Mucosa of stomach (tissue), 1 donor: ENCODE measurements around the gene PRKAR1B.
"Not testable (repeated sequence)": the region's sequence is repeated elsewhere in the genome, so short reads cannot be mapped to it uniquely, and the experiment has no call there.

ENCODE experiments used
- H3K27me3 ChIP-seq: one replicate; pipeline ENCODE4 v1.7.0; 2013; ENCODE audit warnings: mild to moderate bottlenecking, low read length; ENCODE audit not compliant: control insufficient read depth, insufficient read depth
- H3K36me3 ChIP-seq: one replicate; pipeline ENCODE4 v1.7.0; 2013; ENCODE audit warnings: low read length; ENCODE audit not compliant: control insufficient read depth, insufficient read depth
- H3K4me1 ChIP-seq: one replicate; pipeline ENCODE4 v1.7.0; 2013; ENCODE audit warnings: mild to moderate bottlenecking, low read length; ENCODE audit not compliant: control insufficient read depth, insufficient read depth
- H3K4me3 ChIP-seq: one replicate; pipeline ENCODE4 v1.7.0; 2013; ENCODE audit warnings: low read length
- H3K9ac ChIP-seq: one replicate; pipeline ENCODE4 v1.7.0; 2013; ENCODE audit warnings: mild to moderate bottlenecking, low read length, moderate library complexity
- H3K9me3 ChIP-seq: one replicate; pipeline ENCODE4 v1.7.0; 2013; ENCODE audit warnings: mild to moderate bottlenecking, low read length, moderate library complexity; ENCODE audit not compliant: control insufficient read depth
- donor health status: Pancreatic carcinoma.

Gene PRKAR1B

DNA sequence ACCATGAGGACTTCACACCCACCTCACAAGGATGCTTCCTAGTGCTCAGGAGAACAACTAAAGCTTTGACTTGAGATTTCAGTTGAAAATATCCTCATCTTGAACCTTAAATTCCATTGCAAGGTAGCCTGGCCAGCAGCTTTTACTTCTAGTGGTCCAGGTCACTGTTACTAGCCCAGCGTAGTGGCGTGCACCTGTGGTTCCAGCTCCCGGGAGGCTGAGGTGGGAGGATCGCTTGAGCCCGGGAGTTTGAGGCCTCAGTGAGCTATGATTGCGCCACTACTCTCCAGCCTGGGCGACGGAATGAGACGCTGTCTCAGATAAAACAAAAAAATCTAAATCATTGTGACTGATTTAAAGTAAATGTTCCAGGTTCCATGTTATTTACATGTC lies 28.3 kb upstream of the PRKAR1B start:
- Histone ChIP-seq H3K27me3 (no peaks in the 10 kb centered on the region), H3K9me3 (no peaks in the 10 kb centered on the region), H3K4me3 (no peak overlapping the region), H3K36me3 (peaks cover 17% of the 10 kb centered on the region), H3K9ac (no peak overlapping the region), H3K4me1 (peaks cover under 1% of the 10 kb centered on the region)

DNA sequence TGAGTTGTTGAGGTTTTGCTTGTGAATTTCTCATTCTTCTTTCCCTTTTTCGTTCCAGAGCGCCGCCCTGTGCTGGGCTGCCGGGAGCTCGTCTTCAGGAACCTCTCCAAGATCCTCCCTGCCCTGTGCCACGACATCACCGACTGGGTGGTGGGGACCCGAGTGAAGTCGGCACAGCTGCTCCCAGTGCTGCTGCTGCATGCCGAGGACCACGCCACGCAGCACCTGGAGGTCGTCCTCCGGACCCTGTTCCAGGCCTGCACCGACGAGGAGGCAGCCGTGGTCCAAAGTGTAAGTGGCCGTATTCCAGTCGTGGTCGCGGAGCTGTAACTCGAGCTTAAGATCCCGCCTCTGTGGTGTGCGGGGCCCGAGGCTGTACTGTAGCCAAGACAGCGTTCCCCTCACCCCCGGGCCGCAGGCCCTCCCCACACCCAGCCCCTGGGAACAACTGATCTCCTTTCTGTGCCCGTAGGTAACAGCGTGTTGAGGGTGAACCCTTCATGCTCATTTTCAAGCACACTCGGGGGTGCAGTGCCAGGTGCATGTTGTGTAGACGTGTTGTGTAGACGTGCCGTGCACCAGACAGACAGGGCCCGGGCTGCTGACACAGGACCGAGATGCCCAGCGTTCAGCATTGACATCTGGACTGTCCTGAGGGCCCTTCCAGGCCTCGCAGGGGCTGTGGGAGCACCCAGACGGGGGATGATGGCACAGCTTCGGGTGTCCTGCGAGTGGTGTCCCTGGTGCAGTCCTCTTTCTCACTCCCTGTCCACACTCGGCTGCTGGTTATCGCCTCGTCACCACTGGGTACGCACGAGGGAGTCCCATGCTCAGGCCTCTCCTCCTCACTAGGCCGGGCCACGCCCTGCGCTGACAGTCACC lies 27.7 kb upstream of the PRKAR1B start:
- Histone ChIP-seq H3K9me3 (no peaks in the 10 kb centered on the region), H3K9ac (no peak overlapping the region), H3K36me3 (peaks cover 17% of the 10 kb centered on the region), H3K4me3 (no peak overlapping the region), H3K4me1 (no peaks in the 10 kb centered on the region), H3K27me3 (no peaks in the 10 kb centered on the region)

DNA sequence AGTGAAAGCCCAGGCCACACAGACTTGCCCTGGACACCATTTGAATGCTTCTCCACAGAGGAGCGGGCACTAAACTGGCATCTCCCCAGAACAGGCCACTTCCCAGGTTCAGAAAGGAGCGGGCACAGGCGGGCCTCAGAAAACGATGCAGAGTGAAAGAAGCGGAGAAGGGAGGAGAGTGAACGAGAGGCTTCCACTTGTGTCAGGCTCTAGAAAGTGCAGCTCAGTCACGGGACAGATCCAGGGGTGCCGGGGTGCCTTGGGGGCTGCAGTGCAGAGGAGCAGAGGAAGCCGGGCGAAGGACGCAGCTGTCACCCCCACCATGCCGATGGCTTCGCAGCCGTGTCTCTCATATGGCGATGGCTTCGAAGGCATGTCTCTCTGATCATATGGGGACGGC lies 26.1 kb upstream of the PRKAR1B start:
- Histone ChIP-seq H3K9ac (no peak overlapping the region), H3K36me3 (peaks cover 17% of the 10 kb centered on the region), H3K4me1 (peaks cover 4% of the 10 kb centered on the region), H3K27me3 (no peaks in the 10 kb centered on the region), H3K9me3 (no peaks in the 10 kb centered on the region), H3K4me3 (no peak overlapping the region)

DNA sequence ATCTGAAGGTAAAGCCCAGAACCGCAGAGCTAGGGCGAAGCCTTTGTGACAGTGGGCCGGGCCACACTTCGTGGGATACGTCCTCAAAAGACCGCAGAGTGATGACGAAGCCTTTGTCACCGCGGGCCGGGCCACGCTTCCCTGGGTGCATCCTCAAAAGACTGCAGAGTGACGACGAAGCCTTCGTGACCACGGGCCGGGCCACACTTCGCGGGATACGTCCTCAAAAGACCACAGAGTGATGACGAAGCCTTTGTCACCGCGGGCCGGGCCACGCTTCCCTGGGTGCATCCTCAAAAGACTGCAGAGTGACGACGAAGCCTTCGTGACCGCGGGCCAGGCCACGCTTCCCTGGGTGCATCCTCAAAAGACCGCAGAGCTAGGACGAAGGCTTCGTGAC lies 25.2 kb upstream of the PRKAR1B start:
- not testable (repeated sequence) for H3K4me1 ChIP-seq, H3K4me3 ChIP-seq, H3K9me3 ChIP-seq, H3K9ac ChIP-seq, H3K27me3 ChIP-seq
- H3K36me3 ChIP-seq, result peaks cover 17% of the 10 kb centered on the region

DNA sequence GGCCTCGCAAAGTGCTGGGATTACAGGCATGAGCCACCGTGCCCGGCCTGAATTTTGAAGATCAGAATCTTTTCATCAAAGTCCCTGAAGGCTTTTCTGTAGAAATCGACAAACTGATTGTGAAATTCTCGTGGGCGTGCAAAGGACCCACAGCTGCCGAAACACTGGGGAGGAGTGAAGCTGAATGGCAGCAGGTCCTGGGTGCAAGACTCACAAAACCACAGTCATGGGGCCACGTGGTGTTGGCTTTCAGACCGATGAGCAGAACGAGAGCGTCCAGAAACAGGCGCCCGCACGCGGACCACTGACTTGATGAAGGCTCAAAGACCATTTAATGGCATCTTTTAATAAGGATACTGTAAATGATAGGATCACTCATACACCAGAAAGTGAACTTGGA lies 24.7 kb upstream of the PRKAR1B start:
- Histone ChIP-seq H3K9me3 (no peaks in the 10 kb centered on the region), H3K27me3 (no peaks in the 10 kb centered on the region), H3K4me3 (no peak overlapping the region), H3K4me1 (peaks cover 4% of the 10 kb centered on the region), H3K9ac (no peak overlapping the region), H3K36me3 (peaks cover 17% of the 10 kb centered on the region)

DNA sequence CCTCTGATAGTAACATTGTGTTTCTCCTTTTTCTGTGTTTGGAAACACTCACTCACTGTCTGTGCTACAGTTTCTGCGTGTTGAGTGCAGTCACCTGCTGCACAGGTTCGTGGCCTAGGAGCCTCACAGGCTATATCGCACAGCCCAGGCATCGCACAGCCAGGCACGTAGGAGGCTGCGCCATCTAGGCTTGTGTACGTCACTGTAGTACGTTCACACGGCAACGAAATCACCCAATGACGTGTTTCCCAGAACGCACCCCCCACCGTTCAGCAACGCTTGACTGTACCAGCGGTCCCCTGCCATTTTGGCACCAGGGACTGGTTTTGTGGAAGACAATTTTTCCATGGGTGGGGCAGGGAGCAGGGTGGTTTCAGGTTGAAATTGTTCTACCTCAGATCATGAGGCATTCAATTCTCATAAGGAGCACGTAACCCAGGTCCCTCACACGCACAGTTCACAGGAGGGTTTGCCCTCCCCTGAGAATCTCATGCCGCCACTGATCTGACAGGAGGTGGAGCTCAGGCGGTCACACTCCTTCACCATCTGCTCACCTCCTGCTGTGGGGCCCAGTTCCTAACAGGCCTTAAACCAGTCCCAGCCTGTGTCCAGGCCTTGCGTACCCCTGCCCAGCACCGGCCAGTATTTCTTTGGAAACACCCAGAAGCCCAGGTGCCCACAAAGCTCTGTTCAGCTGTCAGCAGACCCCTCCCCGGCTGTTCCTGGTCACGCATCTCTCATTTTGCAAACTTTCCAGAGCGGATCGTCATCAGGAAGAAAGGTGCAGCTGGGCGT lies 23.2 kb upstream of the PRKAR1B start:
- no peak overlapping the region for H3K4me3 ChIP-seq
- no peaks in the 10 kb centered on the region for H3K9me3 ChIP-seq
- no peaks in the 10 kb centered on the region for H3K27me3 ChIP-seq
- peaks cover 15% of the 10 kb centered on the region for H3K36me3 ChIP-seq
- H3K4me1 ChIP-seq, result peaks cover 4% of the 10 kb centered on the region
- no peak overlapping the region for H3K9ac ChIP-seq

DNA sequence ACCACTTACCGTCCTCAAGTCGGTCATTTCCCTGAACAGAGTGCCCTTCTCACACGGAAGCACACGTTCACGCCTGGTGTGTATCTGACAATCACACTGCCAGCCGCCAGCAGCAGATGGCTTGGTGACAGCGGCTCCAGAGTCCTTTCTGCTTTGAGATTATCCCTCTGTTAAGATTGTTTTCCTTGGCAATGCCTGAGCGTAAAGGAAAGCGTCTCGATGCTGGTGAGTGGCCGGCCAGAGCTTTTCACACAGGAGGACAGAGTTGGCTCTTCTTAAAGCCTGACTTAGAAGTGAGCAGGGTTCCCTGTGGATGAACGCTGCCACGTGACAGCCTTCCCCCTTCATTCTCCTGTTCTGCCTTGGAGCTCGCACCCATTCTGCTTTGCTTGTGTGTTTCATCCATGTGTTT lies 22.1 kb upstream of the PRKAR1B start:
- Histone ChIP-seq H3K27me3 (no peaks in the 10 kb centered on the region), H3K36me3 (peaks cover 6% of the 10 kb centered on the region), H3K9ac (no peak overlapping the region), H3K9me3 (no peaks in the 10 kb centered on the region), H3K4me1 (peaks cover 4% of the 10 kb centered on the region), H3K4me3 (no peak overlapping the region)

DNA sequence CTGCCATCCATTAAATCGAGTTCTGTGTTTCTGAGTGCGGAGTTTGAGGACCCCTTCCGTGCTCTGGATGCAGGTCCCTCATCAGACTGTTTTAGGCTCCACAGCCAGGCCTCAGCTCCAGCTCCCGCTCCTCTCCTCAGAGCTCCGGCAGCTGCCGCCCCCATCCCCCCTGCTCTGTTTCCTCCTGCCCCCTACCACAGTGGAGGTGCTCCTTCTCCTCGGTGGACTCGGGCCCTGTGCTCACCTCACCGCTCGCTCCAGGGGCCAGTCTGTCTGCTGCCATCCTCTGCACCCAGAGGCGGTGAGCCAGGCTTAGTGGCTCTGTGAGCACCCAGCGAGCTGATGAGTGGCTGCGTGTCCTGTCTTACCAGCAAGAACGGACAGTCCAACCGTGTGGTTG lies 21.4 kb upstream of the PRKAR1B start:
- no peak overlapping the region for H3K9ac ChIP-seq
- H3K36me3 ChIP-seq, result peaks cover 6% of the 10 kb centered on the region
- H3K9me3 ChIP-seq, result no peaks in the 10 kb centered on the region
- no peaks in the 10 kb centered on the region for H3K27me3 ChIP-seq
- H3K4me1 ChIP-seq, result peaks cover 4% of the 10 kb centered on the region
- no peak overlapping the region for H3K4me3 ChIP-seq

DNA sequence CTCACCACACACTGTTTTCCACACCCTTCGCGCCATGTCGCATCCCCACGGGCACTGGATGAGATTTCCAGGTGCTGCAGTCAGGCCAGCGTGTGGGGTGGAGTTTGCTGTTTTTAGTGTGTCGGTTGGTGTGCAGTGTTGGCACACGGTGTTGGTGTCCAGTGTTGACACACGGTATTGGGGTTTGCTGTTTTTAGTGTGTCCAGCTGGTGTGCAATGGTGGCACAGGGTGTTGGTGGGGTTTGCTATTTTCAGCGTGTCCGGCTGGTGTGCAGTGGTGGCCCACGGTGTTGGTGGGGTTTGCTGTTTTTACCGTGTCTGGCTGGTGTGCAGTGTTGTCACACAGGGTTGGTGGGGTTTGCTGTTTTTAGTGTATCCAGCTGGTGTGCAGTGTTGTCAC lies 20.1 kb upstream of the PRKAR1B start:
- Histone ChIP-seq H3K4me1 (peaks cover 10% of the 10 kb centered on the region), H3K9ac (no peak overlapping the region), H3K27me3 (no peaks in the 10 kb centered on the region), H3K36me3 (peaks cover 5% of the 10 kb centered on the region), H3K9me3 (no peaks in the 10 kb centered on the region), H3K4me3 (no peak overlapping the region)

DNA sequence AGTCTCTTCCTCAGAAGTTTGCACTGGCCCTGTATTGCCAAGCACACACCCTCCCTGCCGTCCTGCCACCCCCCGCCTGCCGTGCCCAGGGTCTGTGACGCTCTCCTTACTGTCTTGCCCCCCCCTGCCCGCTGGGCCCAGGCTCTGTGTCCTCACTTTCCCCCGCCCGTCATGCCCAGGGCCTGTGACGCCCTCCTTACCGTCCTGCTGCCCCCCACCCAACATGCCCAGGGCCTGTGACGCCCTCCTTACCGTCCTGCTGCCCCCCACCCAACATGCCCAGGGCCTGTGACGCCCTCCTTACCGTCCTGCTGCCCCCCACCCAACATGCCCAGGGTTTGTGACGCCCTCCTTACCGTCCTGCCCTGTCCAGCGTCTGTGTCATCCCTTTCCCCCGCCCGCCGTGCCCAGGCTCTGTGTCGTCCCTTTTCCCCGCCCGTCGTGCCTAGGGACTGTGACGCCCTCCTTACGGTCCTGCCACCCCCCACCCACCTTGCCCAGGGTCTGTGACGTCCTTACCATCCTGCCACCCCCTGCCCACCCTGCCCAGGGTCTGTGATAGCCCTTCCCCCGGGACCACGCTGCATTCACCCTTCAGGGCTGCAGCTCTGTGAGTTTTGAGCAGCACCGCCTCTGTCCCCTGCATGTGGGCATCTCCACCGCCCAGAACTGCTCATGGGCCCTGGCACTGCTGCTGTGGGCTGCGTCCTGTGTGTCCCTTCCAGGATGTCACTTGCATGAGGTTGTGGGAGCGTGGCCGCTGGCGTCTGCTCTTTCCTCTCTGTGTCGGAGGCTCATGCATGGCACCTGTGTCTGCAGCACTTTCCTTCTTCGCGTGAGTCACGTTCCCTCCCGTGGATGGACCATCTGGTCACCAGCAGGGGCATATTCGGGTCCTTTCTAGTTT lies 19.3 kb upstream of the PRKAR1B start:
- H3K9me3 ChIP-seq, result no peaks in the 10 kb centered on the region
- no peaks in the 10 kb centered on the region for H3K27me3 ChIP-seq
- peaks cover 10% of the 10 kb centered on the region for H3K4me1 ChIP-seq
- H3K4me3 ChIP-seq, result no peak overlapping the region
- no peak overlapping the region for H3K9ac ChIP-seq
- no peaks in the 10 kb centered on the region for H3K36me3 ChIP-seq

DNA sequence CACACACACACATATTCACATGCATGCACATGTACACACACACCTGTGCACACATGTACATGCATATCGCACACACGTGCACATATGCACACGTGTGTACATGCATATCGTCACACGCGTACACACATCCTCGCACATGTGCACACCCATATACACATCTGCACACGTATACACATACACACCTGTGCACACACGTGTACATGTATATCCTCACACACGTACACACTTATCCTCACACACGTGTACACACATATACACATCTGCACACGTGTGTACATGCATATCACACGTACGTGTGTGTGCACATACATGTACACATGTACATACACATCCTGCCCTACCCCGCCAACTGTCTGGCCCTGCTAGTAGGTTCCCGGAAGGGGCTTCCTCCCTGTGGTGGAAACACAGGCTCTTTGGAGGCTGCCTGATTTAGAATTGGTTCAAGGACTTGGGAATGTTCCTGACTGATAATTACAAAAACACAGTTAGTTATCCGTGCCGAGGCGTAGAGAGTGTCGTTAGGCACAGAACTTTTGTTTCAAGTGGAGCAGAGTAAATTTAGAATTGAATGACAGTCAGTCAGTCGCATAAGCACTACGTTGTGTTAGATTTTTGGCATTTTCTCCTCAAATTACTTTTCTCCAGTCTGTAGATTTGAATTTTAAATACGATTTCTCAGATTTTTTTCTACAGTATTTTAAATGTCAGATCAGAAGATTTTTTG lies 18.5 kb upstream of the PRKAR1B start:
- no peaks in the 10 kb centered on the region for H3K27me3 ChIP-seq
- no peaks in the 10 kb centered on the region for H3K9me3 ChIP-seq
- H3K36me3 ChIP-seq, result no peaks in the 10 kb centered on the region
- no peak overlapping the region for H3K9ac ChIP-seq
- H3K4me3 ChIP-seq, result no peak overlapping the region
- peaks cover 10% of the 10 kb centered on the region for H3K4me1 ChIP-seq
